WTC11 (cell line): Measurements from ENCODE around the gene PLEKHO2. TPM values are rescaled to one million over a fixed set of nuclear protein-coding genes. Genes with fewer than 3 reads are reported as not detected.
A peak's percentile ranks its signal among the peaks of the same experiment; 100 is the strongest.

Source experiments
- ATAC-seq: fragments of 200-7000 bp; cut with Tn5 transposase; 2 replicates; pipeline ENCODE4 v1.10.0; 2021; ENCODE audit warnings: mild to moderate bottlenecking, moderate library complexity
- CTCF ChIA-PET: fragments of 300-600 bp; sonication (Branson Sonifier 250); formaldehyde crosslinking; loops from one replicate; lab custom pipeline; 2021; ENCODE audit warnings: antibody characterized with exemption; lab: Charles Lee
- POLR2A ChIA-PET: fragments of 350-600 bp; sonication (Branson Sonifier 250); formaldehyde crosslinking; loops from one replicate; lab custom pipeline; 2021; ENCODE audit warnings: antibody characterized with exemption; lab: Charles Lee
- DNase-seq: peaks from one replicate; pipeline ENCODE4 v3.0.0; 2021; ENCODE audit warnings: low spot score
- H3K27ac Mint-ChIP-seq: 2 replicates; pipeline ENCODE4 v1.8.0; 2021; ENCODE audit warnings: mixed read lengths
- H3K27me3 Mint-ChIP-seq: 2 replicates; pipeline ENCODE4 v1.8.0; 2021; ENCODE audit warnings: low read depth, mild to moderate bottlenecking, moderate library complexity, mixed read lengths
- H3K36me3 Mint-ChIP-seq: 2 replicates; pipeline ENCODE4 v1.8.0; 2021; ENCODE audit warnings: mixed read lengths
- H3K4me1 Mint-ChIP-seq: 2 replicates; pipeline ENCODE4 v1.8.0; 2022; ENCODE audit warnings: mixed read lengths
- H3K4me3 Mint-ChIP-seq: 2 replicates; pipeline ENCODE4 v1.8.0; 2021; ENCODE audit warnings: mild to moderate bottlenecking, moderate library complexity, mixed read lengths
- H3K9me3 Mint-ChIP-seq: 2 replicates; pipeline ENCODE4 v1.8.0; 2021; ENCODE audit warnings: mixed read lengths
- CREM ChIP-seq: sonication (generic); formaldehyde crosslinking; IDR thresholded peaks from 2 replicates; pipeline ENCODE4 v1.8.1; 2022; ENCODE audit warnings: mild to moderate bottlenecking, missing genetic modification reagents, moderate library complexity
- EMX1 ChIP-seq: fragments of 250-450 bp; sonication (Bioruptor Pico); IDR thresholded peaks from 2 replicates; pipeline ENCODE4 v1.8.0; 2021; ENCODE audit warnings: mild to moderate bottlenecking
- ETV6 ChIP-seq: sonication (generic); formaldehyde crosslinking; IDR thresholded peaks from 2 replicates; pipeline ENCODE4 v1.8.1; 2022; ENCODE audit warnings: mild to moderate bottlenecking, missing genetic modification reagents
- FOXK1 ChIP-seq: sonication (generic); formaldehyde crosslinking; IDR thresholded peaks from 2 replicates; pipeline ENCODE4 v1.8.0; 2022; ENCODE audit warnings: mild to moderate bottlenecking, moderate library complexity, missing genetic modification reagents
- FOXP1 ChIP-seq: sonication (generic); formaldehyde crosslinking; IDR thresholded peaks from 2 replicates; pipeline ENCODE4 v1.8.0; 2022; ENCODE audit warnings: missing genetic modification reagents, mild to moderate bottlenecking, moderate library complexity, borderline replicate concordance
- MYBL2 ChIP-seq: sonication (generic); formaldehyde crosslinking; IDR thresholded peaks from 2 replicates; pipeline ENCODE4 v1.8.1; 2023; ENCODE audit warnings: mild to moderate bottlenecking, moderate library complexity, missing genetic modification reagents
- NFE2L1 ChIP-seq: sonication (generic); formaldehyde crosslinking; IDR thresholded peaks from 2 replicates; pipeline ENCODE4 v1.8.1; 2023; ENCODE audit warnings: missing genetic modification reagents
- NR1H2 ChIP-seq: sonication (generic); formaldehyde crosslinking; IDR thresholded peaks from 2 replicates; pipeline ENCODE4 v1.9.0; 2021; ENCODE audit warnings: mild to moderate bottlenecking, moderate library complexity, missing genetic modification reagents
- PRRX2 ChIP-seq: fragments of 250-450 bp; sonication (Bioruptor Pico); IDR thresholded peaks from 2 replicates; pipeline ENCODE4 v1.8.0; 2021; ENCODE audit warnings: mild to moderate bottlenecking
- ZNF138 ChIP-seq: sonication (generic); formaldehyde crosslinking; conservative IDR thresholded peaks from 2 replicates; pipeline ENCODE4 v1.8.1; 2022; ENCODE audit warnings: mild to moderate bottlenecking, moderate library complexity, missing genetic modification reagents
- ZNF423 ChIP-seq: fragments of 250-450 bp; sonication (Bioruptor Pico); IDR thresholded peaks from 2 replicates; pipeline ENCODE4 v2.1.2; 2022; ENCODE audit warnings: mild to moderate bottlenecking, moderate library complexity
- total RNA-seq: library from RNA; stranded (reverse); gene quantifications from 3 replicates; pipeline ENCODE4 v1.2.3, GENCODE V29; 2021
- TF ChIP-seq, protein P1 (sequence below): sonication (generic); formaldehyde crosslinking; IDR thresholded peaks from 2 replicates; pipeline ENCODE4 v1.8.1; 2023; ENCODE audit warnings: mild to moderate bottlenecking, missing genetic modification reagents, moderate library complexity
- TF ChIP-seq, protein P2 (sequence below): sonication (generic); formaldehyde crosslinking; IDR thresholded peaks from 2 replicates; pipeline ENCODE4 v1.8.0; 2022; ENCODE audit warnings: mild to moderate bottlenecking, missing genetic modification reagents
- TF ChIP-seq, protein P3 (sequence below): sonication (generic); formaldehyde crosslinking; IDR thresholded peaks from 2 replicates; pipeline ENCODE4 v1.8.1; 2022; ENCODE audit warnings: mild to moderate bottlenecking, missing genetic modification reagents, moderate library complexity, borderline replicate concordance
- TF ChIP-seq, protein P4 (sequence below): sonication (generic); formaldehyde crosslinking; IDR thresholded peaks from 2 replicates; pipeline ENCODE4 v1.8.0; 2023; ENCODE audit warnings: mild to moderate bottlenecking, missing genetic modification reagents
- TF ChIP-seq, protein P5 (sequence below): fragments of 200-600 bp; IDR thresholded peaks from 2 replicates; pipeline ENCODE4 v1.8.0; 2022; ENCODE audit warnings: antibody characterized with exemption
- TF ChIP-seq, protein P6 (sequence below): sonication (generic); formaldehyde crosslinking; IDR thresholded peaks from 2 replicates; pipeline ENCODE4 v1.8.1; 2022; ENCODE audit warnings: mild to moderate bottlenecking, moderate library complexity, missing genetic modification reagents
- TF ChIP-seq, protein P7 (sequence below): sonication (generic); formaldehyde crosslinking; IDR thresholded peaks from 2 replicates; pipeline ENCODE4 v1.8.0; 2022; ENCODE audit warnings: missing genetic modification reagents
- TF ChIP-seq, protein P8 (sequence below): sonication (generic); formaldehyde crosslinking; IDR thresholded peaks from 2 replicates; pipeline ENCODE4 v1.8.0; 2022; ENCODE audit warnings: mild to moderate bottlenecking, missing genetic modification reagents

Gene PLEKHO2
- total RNA-seq, 1 experiment from 2014 or later, result 22.1 TPM

DNA sequence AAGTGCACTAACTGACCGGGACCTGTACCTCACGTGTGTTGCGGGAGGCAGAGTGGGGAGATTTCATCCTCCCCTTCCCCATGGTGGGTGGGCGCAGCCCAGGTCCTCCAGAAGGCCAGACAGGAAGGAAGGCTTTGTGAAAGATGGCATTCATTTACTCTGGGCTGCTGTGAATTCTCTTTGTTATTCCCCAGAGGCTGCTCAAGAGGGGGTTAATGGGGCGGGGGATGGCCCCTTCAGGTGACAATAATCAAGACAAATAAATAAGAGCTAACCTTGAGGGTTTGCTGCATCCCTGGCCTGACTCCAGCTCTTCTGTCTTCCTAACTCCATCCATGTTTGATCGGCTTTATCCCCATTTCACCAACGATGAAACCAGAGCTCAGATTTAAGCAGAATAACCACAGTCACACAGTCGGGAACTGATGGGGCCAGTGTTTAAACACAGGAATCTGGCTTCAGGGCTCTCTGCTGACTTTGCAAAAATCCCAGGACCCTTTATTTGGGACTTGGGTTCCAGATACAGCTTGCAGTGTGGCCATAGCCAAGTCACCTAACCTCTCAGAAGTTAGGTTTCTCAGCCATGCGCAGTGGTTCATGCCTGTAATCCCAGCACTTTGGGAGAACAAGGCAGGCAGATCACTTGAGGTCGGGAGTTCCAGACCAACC lies 32.8 kb upstream of the PLEKHO2 start:
- peak; percentile 4 for ATAC-seq
- peak overlapping the region; percentile 63 for H3K4me3 Mint-ChIP-seq
- no peaks in the 10 kb centered on the region for H3K9me3 Mint-ChIP-seq
- peak; percentile 59 for DNase-seq
- H3K4me1 Mint-ChIP-seq, result peaks cover 83% of the 10 kb centered on the region
- H3K27me3 Mint-ChIP-seq, result no peaks in the 10 kb centered on the region; the same call in 1 of the 2 replicates
- H3K27ac Mint-ChIP-seq, result peak overlapping the region; percentile 97
- ChIA-PET CTCF (interaction anchor here (0.6 to 7.6 kb wide), 34 partner anchors 11 to 180 kb away, joined by 3 to 122 read pairs (median 8); partner anchors contain the start of genes ANKDD1A, PIF1 and RBPMS2), POLR2A (interaction anchor here (0.7 to 5.6 kb wide), 18 partner anchors 8 to 108 kb away, joined by 3 to 45 read pairs (median 8); partner anchors contain the start of genes PIF1, PLEKHO2 and RBPMS2)
- peaks cover 7% of the 10 kb centered on the region; the same call in 1 of the 2 replicates for H3K36me3 Mint-ChIP-seq
- no peak for TF ChIP-seq EMX1 (CRISPR knock-in tag)
- TF ChIP-seq ETV6 (CRISPR knock-in tag), result 0 out of 2 replicates have a peak, but pooled peaks have one; percentile 36
- TF ChIP-seq, protein P1, sequence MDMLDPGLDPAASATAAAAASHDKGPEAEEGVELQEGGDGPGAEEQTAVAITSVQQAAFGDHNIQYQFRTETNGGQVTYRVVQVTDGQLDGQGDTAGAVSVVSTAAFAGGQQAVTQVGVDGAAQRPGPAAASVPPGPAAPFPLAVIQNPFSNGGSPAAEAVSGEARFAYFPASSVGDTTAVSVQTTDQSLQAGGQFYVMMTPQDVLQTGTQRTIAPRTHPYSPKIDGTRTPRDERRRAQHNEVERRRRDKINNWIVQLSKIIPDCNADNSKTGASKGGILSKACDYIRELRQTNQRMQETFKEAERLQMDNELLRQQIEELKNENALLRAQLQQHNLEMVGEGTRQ (CRISPR knock-in tag), result peak; percentile 30; the same call in 1 of the 2 replicates
- TF ChIP-seq, protein P2, sequence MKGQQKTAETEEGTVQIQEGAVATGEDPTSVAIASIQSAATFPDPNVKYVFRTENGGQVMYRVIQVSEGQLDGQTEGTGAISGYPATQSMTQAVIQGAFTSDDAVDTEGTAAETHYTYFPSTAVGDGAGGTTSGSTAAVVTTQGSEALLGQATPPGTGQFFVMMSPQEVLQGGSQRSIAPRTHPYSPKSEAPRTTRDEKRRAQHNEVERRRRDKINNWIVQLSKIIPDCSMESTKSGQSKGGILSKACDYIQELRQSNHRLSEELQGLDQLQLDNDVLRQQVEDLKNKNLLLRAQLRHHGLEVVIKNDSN (CRISPR knock-in tag), result peak; percentile 53; the same call in 1 of the 2 replicates
- TF ChIP-seq, protein P3, sequence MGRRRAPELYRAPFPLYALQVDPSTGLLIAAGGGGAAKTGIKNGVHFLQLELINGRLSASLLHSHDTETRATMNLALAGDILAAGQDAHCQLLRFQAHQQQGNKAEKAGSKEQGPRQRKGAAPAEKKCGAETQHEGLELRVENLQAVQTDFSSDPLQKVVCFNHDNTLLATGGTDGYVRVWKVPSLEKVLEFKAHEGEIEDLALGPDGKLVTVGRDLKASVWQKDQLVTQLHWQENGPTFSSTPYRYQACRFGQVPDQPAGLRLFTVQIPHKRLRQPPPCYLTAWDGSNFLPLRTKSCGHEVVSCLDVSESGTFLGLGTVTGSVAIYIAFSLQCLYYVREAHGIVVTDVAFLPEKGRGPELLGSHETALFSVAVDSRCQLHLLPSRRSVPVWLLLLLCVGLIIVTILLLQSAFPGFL (CRISPR knock-in tag), result no peak
- TF ChIP-seq NR1H2 (CRISPR knock-in tag), result no peak
- TF ChIP-seq MYBL2 (CRISPR knock-in tag), result 0 out of 2 replicates have a peak, but pooled peaks have one; percentile 50
- 0 out of 2 replicates have a peak, but pooled peaks have one; percentile 59 for TF ChIP-seq PRRX2 (CRISPR knock-in tag)
- peak; percentile 67; the same call in 1 of the 2 replicates for TF ChIP-seq ZNF423 (CRISPR knock-in tag)
- 0 out of 2 replicates have a peak, but pooled peaks have one; percentile 38 for TF ChIP-seq CREM (CRISPR knock-in tag)
- TF ChIP-seq, protein P4, sequence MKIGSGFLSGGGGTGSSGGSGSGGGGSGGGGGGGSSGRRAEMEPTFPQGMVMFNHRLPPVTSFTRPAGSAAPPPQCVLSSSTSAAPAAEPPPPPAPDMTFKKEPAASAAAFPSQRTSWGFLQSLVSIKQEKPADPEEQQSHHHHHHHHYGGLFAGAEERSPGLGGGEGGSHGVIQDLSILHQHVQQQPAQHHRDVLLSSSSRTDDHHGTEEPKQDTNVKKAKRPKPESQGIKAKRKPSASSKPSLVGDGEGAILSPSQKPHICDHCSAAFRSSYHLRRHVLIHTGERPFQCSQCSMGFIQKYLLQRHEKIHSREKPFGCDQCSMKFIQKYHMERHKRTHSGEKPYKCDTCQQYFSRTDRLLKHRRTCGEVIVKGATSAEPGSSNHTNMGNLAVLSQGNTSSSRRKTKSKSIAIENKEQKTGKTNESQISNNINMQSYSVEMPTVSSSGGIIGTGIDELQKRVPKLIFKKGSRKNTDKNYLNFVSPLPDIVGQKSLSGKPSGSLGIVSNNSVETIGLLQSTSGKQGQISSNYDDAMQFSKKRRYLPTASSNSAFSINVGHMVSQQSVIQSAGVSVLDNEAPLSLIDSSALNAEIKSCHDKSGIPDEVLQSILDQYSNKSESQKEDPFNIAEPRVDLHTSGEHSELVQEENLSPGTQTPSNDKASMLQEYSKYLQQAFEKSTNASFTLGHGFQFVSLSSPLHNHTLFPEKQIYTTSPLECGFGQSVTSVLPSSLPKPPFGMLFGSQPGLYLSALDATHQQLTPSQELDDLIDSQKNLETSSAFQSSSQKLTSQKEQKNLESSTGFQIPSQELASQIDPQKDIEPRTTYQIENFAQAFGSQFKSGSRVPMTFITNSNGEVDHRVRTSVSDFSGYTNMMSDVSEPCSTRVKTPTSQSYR (CRISPR knock-in tag), result 0 out of 2 replicates have a peak, but pooled peaks have one; percentile 53
- TF ChIP-seq FOXK1 (CRISPR knock-in tag), result 0 out of 2 replicates have a peak, but pooled peaks have one; percentile 61
- 0 out of 2 replicates have a peak, but pooled peaks have one; percentile 25 for TF ChIP-seq NFE2L1 (CRISPR knock-in tag)
- TF ChIP-seq FOXP1 (CRISPR knock-in tag), result peak; percentile 63; the same call in 1 of the 2 replicates
- TF ChIP-seq, protein P5, sequence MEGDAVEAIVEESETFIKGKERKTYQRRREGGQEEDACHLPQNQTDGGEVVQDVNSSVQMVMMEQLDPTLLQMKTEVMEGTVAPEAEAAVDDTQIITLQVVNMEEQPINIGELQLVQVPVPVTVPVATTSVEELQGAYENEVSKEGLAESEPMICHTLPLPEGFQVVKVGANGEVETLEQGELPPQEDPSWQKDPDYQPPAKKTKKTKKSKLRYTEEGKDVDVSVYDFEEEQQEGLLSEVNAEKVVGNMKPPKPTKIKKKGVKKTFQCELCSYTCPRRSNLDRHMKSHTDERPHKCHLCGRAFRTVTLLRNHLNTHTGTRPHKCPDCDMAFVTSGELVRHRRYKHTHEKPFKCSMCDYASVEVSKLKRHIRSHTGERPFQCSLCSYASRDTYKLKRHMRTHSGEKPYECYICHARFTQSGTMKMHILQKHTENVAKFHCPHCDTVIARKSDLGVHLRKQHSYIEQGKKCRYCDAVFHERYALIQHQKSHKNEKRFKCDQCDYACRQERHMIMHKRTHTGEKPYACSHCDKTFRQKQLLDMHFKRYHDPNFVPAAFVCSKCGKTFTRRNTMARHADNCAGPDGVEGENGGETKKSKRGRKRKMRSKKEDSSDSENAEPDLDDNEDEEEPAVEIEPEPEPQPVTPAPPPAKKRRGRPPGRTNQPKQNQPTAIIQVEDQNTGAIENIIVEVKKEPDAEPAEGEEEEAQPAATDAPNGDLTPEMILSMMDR, result no peak
- no peak for TF ChIP-seq ZNF138 (CRISPR knock-in tag)
- TF ChIP-seq, protein P6, sequence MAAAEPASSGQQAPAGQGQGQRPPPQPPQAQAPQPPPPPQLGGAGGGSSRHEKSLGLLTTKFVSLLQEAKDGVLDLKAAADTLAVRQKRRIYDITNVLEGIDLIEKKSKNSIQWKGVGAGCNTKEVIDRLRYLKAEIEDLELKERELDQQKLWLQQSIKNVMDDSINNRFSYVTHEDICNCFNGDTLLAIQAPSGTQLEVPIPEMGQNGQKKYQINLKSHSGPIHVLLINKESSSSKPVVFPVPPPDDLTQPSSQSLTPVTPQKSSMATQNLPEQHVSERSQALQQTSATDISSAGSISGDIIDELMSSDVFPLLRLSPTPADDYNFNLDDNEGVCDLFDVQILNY, result peak; percentile 34; the same call in 1 of the 2 replicates
- TF ChIP-seq, protein P7, sequence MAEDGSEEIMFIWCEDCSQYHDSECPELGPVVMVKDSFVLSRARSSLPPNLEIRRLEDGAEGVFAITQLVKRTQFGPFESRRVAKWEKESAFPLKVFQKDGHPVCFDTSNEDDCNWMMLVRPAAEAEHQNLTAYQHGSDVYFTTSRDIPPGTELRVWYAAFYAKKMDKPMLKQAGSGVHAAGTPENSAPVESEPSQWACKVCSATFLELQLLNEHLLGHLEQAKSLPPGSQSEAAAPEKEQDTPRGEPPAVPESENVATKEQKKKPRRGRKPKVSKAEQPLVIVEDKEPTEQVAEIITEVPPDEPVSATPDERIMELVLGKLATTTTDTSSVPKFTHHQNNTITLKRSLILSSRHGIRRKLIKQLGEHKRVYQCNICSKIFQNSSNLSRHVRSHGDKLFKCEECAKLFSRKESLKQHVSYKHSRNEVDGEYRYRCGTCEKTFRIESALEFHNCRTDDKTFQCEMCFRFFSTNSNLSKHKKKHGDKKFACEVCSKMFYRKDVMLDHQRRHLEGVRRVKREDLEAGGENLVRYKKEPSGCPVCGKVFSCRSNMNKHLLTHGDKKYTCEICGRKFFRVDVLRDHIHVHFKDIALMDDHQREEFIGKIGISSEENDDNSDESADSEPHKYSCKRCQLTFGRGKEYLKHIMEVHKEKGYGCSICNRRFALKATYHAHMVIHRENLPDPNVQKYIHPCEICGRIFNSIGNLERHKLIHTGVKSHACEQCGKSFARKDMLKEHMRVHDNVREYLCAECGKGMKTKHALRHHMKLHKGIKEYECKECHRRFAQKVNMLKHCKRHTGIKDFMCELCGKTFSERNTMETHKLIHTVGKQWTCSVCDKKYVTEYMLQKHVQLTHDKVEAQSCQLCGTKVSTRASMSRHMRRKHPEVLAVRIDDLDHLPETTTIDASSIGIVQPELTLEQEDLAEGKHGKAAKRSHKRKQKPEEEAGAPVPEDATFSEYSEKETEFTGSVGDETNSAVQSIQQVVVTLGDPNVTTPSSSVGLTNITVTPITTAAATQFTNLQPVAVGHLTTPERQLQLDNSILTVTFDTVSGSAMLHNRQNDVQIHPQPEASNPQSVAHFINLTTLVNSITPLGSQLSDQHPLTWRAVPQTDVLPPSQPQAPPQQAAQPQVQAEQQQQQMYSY, result peak; percentile 69
- TF ChIP-seq, protein P8, sequence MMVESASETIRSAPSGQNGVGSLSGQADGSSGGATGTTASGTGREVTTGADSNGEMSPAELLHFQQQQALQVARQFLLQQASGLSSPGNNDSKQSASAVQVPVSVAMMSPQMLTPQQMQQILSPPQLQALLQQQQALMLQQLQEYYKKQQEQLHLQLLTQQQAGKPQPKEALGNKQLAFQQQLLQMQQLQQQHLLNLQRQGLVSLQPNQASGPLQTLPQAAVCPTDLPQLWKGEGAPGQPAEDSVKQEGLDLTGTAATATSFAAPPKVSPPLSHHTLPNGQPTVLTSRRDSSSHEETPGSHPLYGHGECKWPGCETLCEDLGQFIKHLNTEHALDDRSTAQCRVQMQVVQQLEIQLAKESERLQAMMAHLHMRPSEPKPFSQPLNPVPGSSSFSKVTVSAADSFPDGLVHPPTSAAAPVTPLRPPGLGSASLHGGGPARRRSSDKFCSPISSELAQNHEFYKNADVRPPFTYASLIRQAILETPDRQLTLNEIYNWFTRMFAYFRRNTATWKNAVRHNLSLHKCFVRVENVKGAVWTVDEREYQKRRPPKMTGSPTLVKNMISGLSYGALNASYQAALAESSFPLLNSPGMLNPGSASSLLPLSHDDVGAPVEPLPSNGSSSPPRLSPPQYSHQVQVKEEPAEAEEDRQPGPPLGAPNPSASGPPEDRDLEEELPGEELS (CRISPR knock-in tag), result peak; percentile 57; the same call in 1 of the 2 replicates
